ENCODE measurements around the gene UTP11.

UTP11 gene

DNA sequence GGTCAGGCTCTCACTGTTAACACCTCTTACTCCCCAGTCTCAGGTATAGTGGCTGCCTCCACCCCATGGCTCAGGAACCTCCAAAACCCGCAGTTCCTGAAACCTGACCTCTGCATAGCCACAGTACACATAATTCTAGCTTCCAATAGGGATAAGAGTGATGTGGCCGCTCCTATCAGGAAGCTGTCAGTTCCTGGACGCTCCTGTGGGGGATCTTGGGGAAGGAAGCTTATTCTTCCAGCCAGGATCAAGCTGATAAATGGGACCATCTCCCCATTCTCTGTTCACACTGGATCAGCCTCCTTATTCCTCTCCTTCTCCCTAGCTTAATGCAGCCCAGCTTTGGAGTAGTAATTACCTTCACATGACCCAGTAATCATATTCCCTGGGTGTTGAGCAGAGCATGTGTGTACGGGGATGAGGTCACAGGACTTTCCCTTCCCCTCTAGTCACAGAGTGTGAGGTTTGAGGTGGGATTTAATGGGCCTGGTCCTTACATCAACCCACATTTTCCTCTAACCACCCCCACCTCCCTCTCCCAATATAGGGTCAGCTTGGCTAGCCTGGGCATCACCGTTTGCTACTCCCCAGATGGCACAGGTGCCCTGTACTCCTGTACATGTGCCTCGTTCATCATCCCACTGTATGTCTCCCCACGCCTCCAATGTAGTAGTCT lies 41.0 kb downstream of the UTP11 start:
- no peak for TF ChIP-seq PPARA (CRISPR knock-in tag; IDR thresholded peaks at IDR 0.05; ENCODE audit: borderline replicate concordance)
- TF ChIP-seq GLIS3 (CRISPR knock-in tag; IDR thresholded peaks at IDR 0.05), result no peak
- no peak for TF ChIP-seq ISL1 (CRISPR knock-in tag; IDR thresholded peaks at IDR 0.05)
- TF ChIP-seq ZFP3 (CRISPR knock-in tag; IDR thresholded peaks at IDR 0.05), result no peak
- ATAC-seq, result no peak; the same call in 2 of the 3 replicates

DNA sequence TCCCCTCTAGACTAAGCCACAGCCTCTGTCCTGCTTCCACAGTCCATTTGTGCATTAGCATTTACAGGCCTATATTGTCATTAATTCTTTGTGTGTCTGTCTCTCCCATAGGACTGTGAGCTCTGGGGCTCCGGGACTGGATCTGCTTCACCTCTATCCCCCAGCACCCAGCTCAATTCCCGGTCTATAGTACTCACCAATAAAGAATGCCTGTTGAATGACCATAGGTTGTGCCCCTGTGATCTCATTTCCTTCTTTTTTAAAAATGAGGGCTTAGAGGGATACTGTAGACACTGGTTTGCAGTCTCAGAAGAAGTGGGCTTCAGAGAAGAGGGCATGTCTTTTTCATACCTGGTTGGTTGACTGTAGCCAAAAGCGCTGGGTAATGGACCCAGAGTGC lies 42.9 kb downstream of the UTP11 start:
- no peak for TF ChIP-seq OSR1 (CRISPR knock-in tag; IDR thresholded peaks at IDR 0.05)
- no peak for TF ChIP-seq CSDC2 (CRISPR knock-in tag; IDR thresholded peaks at IDR 0.05)
- TF ChIP-seq ZFP30 (CRISPR knock-in tag; IDR thresholded peaks at IDR 0.05), result no peak
- no peak for TF ChIP-seq ISL1 (CRISPR knock-in tag; IDR thresholded peaks at IDR 0.05)
- no peak for TF ChIP-seq BACH2 (CRISPR knock-in tag; IDR thresholded peaks at IDR 0.05; ENCODE audit: borderline replicate concordance)
- no peak for TF ChIP-seq SNAI2 (CRISPR knock-in tag; IDR thresholded peaks at IDR 0.05)
- TF ChIP-seq ZNF8 (CRISPR knock-in tag; IDR thresholded peaks at IDR 0.05), result no peak
- TF ChIP-seq, protein P1, sequence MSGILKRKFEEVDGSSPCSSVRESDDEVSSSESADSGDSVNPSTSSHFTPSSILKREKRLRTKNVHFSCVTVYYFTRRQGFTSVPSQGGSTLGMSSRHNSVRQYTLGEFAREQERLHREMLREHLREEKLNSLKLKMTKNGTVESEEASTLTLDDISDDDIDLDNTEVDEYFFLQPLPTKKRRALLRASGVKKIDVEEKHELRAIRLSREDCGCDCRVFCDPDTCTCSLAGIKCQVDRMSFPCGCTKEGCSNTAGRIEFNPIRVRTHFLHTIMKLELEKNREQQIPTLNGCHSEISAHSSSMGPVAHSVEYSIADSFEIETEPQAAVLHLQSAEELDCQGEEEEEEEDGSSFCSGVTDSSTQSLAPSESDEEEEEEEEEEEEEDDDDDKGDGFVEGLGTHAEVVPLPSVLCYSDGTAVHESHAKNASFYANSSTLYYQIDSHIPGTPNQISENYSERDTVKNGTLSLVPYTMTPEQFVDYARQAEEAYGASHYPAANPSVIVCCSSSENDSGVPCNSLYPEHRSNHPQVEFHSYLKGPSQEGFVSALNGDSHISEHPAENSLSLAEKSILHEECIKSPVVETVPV (CRISPR knock-in tag; IDR thresholded peaks at IDR 0.05), result no peak
- TF ChIP-seq, protein P2, sequence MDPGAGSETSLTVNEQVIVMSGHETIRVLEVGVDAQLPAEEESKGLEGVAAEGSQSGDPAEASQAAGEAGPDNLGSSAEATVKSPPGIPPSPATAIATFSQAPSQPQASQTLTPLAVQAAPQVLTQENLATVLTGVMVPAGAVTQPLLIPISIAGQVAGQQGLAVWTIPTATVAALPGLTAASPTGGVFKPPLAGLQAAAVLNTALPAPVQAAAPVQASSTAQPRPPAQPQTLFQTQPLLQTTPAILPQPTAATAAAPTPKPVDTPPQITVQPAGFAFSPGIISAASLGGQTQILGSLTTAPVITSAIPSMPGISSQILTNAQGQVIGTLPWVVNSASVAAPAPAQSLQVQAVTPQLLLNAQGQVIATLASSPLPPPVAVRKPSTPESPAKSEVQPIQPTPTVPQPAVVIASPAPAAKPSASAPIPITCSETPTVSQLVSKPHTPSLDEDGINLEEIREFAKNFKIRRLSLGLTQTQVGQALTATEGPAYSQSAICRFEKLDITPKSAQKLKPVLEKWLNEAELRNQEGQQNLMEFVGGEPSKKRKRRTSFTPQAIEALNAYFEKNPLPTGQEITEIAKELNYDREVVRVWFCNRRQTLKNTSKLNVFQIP (CRISPR knock-in tag; IDR thresholded peaks at IDR 0.05; ENCODE audit: borderline replicate concordance, low read depth), result no peak
- TF ChIP-seq RARB (CRISPR knock-in tag; IDR thresholded peaks at IDR 0.05), result no peak
- TF ChIP-seq, protein P3, sequence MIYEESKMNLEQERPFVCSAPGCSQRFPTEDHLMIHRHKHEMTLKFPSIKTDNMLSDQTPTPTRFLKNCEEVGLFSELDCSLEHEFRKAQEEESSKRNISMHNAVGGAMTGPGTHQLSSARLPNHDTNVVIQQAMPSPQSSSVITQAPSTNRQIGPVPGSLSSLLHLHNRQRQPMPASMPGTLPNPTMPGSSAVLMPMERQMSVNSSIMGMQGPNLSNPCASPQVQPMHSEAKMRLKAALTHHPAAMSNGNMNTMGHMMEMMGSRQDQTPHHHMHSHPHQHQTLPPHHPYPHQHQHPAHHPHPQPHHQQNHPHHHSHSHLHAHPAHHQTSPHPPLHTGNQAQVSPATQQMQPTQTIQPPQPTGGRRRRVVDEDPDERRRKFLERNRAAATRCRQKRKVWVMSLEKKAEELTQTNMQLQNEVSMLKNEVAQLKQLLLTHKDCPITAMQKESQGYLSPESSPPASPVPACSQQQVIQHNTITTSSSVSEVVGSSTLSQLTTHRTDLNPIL (CRISPR knock-in tag; IDR thresholded peaks at IDR 0.05; ENCODE audit: low read depth), result no peak
- no peak for TF ChIP-seq ARNTL (CRISPR knock-in tag; IDR thresholded peaks at IDR 0.05; ENCODE audit: borderline replicate concordance, low read depth)
- TF ChIP-seq GLIS3 (CRISPR knock-in tag; IDR thresholded peaks at IDR 0.05), result no peak
- no peak for TF ChIP-seq ZC3H10 (CRISPR knock-in tag; IDR thresholded peaks at IDR 0.05)
- no peak for TF ChIP-seq ZNF70 (CRISPR knock-in tag; IDR thresholded peaks at IDR 0.05)
- TF ChIP-seq TCF4 (CRISPR knock-in tag; IDR thresholded peaks at IDR 0.05; ENCODE audit: borderline replicate concordance), result no peak
- TF ChIP-seq ZNF565 (CRISPR knock-in tag; conservative IDR thresholded peaks at IDR 0.05; ENCODE audit: low read depth), result no peak
- no peak for TF ChIP-seq TOX (CRISPR knock-in tag; IDR thresholded peaks at IDR 0.05; ENCODE audit: borderline replicate concordance)
- no peak for TF ChIP-seq ESRRG (CRISPR knock-in tag; IDR thresholded peaks at IDR 0.05)
- TF ChIP-seq PPARA (CRISPR knock-in tag; IDR thresholded peaks at IDR 0.05; ENCODE audit: borderline replicate concordance), result no peak
- ATAC-seq, result no peak

DNA sequence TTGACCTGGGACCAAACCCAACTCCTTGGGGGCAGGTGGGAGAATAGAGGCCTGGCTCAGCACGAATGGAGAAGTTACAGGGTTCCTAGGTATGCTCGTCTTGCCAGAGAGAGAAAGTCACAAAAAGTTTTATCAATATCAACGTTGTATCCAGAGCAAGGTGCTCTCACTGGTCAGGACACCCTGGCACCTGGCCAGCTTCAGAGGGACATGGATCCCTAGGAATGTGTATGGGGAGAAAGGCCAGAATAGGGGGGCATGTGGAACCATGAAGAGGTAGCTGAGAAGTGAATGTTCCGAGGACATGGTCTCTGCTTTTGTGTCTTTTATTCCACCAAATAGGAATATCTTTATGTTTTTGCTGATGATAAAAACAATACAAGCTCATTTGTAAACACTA lies 43.4 kb downstream of the UTP11 start:
- TF ChIP-seq SNAI2 (CRISPR knock-in tag; IDR thresholded peaks at IDR 0.05) (no peak), ZFP30 (CRISPR knock-in tag; IDR thresholded peaks at IDR 0.05) (no peak), ISL1 (CRISPR knock-in tag; IDR thresholded peaks at IDR 0.05) (no peak), OSR1 (CRISPR knock-in tag; IDR thresholded peaks at IDR 0.05) (no peak)
- no peak for ATAC-seq

DNA sequence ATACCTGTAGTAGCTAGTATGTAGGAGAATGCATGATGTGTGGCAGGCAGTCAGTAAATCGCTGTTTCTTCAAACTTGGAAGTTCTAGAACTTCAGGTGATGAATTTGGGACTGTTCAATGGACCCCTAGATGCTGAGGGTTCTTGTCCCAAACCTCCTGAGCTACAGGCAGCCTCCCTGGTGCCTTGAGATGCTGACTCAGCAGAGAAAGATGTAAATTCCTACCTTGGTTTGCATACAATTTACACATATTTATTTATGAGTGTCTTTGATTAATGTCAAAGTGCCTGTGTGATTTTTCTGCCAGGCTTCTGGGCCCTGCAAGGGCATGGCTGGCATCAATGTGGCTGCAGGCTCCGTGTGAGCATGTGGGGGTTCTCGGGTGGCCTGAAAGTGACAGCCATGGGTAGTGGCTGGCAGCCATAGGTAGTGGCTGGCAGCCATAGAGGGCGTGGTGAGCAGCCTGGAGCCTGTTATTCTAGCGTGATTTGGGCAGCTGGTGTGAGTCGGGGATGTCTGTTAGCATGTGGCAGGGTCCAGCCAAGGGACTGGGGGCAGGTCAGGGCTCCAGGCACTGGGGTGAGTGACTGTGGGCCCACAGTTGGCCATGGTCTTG lies 47.2 kb downstream of the UTP11 start:
- TF ChIP-seq SNAI2 (CRISPR knock-in tag; IDR thresholded peaks at IDR 0.05) (no peak), ZNF565 (CRISPR knock-in tag; conservative IDR thresholded peaks at IDR 0.05; ENCODE audit: low read depth) (no peak), CSDC2 (CRISPR knock-in tag; IDR thresholded peaks at IDR 0.05) (no peak), GLIS3 (CRISPR knock-in tag; IDR thresholded peaks at IDR 0.05) (no peak), PPARA (CRISPR knock-in tag; IDR thresholded peaks at IDR 0.05; ENCODE audit: borderline replicate concordance) (no peak), TCF4 (CRISPR knock-in tag; IDR thresholded peaks at IDR 0.05; ENCODE audit: borderline replicate concordance) (no peak), RARB (CRISPR knock-in tag; IDR thresholded peaks at IDR 0.05) (no peak), ZFP30 (CRISPR knock-in tag; IDR thresholded peaks at IDR 0.05) (no peak), ZNF70 (CRISPR knock-in tag; IDR thresholded peaks at IDR 0.05) (no peak), BACH2 (CRISPR knock-in tag; IDR thresholded peaks at IDR 0.05; ENCODE audit: borderline replicate concordance) (no peak), OSR1 (CRISPR knock-in tag; IDR thresholded peaks at IDR 0.05) (no peak), ARNTL (CRISPR knock-in tag; IDR thresholded peaks at IDR 0.05; ENCODE audit: borderline replicate concordance, low read depth) (no peak)
- TF ChIP-seq, protein P1 (CRISPR knock-in tag; IDR thresholded peaks at IDR 0.05), result no peak
- TF ChIP-seq, protein P4, sequence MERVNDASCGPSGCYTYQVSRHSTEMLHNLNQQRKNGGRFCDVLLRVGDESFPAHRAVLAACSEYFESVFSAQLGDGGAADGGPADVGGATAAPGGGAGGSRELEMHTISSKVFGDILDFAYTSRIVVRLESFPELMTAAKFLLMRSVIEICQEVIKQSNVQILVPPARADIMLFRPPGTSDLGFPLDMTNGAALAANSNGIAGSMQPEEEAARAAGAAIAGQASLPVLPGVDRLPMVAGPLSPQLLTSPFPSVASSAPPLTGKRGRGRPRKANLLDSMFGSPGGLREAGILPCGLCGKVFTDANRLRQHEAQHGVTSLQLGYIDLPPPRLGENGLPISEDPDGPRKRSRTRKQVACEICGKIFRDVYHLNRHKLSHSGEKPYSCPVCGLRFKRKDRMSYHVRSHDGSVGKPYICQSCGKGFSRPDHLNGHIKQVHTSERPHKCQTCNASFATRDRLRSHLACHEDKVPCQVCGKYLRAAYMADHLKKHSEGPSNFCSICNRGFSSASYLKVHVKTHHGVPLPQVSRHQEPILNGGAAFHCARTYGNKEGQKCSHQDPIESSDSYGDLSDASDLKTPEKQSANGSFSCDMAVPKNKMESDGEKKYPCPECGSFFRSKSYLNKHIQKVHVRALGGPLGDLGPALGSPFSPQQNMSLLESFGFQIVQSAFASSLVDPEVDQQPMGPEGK (CRISPR knock-in tag; IDR thresholded peaks at IDR 0.05; ENCODE audit: borderline replicate concordance), result no peak
- no peak for ATAC-seq
